Inferior parietal cortex (tissue), 1 donor: ENCODE results near the gene GARIN5A.

Experiments used
- DNase-seq: peaks from one replicate; pipeline ENCODE4 v3.0.0-alpha.2; 2016; ENCODE audit errors: extremely low spot score

Gene GARIN5A

DNA sequence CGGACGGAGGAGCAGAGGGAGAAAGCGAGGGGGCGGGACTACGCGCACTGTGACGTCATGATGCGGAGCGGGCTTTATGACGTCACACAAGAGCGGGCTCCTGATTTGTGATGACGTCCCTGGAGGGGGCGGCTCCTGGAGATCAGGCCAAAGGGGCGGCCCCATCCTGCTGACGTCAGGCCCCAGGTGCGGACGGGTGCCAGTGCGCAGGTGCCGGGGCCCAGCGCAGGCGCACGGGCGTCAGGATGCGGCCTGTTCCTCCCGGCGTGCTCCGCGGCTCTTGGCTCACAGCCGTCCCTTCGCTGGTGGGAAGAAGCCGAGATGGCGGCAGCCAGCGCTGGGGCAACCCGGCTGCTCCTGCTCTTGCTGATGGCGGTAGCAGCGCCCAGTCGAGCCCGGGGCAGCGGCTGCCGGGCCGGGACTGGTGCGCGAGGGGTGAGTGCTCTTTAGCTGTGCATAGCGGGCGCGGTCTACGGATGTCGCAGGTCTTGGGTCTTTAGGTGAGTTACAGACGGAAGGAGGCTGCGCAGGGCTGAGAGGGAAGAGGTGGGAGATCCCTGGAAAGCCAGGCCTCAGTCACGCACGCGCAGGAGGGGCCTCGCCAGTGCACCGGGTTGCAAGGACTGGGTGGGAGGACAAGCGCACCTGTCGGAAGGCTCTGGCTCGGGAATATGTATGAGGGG is at the start of gene GARIN5A, which contains the start of gene EMC10:
GARIN5A (minus strand) TSS at position 625 of the 683 bp plus-strand sequence; CDS start at position 165, 460 bp downstream.
EMC10 (plus strand) TSS at position 284 of the 683 bp plus-strand sequence; CDS start at position 322, 38 bp downstream.
- peak; percentile 89 for DNase-seq

DNA sequence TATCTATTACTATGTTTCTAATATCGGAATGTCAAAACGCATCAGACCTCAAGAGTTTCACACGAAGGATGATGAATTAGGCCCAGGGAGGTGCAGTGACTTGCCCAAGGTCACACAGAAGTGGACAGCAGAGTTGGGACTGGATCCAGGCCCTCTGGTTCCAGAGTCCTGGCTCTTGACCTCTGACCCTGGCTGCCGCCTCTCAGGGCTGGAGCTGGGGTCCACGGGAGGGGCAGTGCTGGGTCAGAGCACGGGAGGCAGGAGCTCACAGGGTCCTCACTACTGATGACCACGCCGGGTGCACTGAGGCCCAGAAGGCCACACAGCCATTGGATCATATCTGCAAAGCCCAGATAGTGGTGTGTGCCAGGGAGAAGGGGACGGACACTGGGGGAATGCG is 46.2 kb upstream of the GARIN5A start:
- no peak for DNase-seq

DNA sequence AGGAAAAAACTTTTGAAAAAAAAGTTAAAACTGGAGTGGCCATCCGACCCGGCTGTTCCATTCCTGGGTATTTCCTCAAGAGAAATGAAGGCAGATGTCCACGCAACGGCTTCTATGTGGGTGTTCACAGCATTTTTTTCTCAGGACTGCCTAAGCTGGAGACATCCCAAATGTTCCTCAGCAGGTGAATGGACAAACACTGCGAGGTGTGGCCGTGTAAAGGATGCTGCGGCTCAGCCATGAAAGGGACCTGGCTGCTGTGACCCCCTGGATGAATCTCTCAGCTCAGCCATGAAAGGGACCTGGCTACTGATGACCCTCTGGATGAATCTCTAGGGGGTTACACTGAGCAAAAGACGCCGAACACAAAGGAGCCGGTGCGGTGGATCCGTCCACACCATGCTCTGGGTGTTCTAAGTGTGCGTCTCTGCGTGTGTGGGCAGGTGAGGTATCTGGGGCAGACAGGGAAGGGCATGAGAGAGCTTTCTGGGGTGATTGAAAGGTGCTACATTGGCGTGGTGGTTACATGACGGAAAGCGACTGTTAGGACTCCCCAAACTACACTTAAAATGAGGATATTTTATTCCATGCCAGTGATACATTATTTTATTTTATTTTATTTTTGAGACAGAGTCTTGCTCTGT is 44.3 kb upstream of the GARIN5A start:
- no peak for DNase-seq

DNA sequence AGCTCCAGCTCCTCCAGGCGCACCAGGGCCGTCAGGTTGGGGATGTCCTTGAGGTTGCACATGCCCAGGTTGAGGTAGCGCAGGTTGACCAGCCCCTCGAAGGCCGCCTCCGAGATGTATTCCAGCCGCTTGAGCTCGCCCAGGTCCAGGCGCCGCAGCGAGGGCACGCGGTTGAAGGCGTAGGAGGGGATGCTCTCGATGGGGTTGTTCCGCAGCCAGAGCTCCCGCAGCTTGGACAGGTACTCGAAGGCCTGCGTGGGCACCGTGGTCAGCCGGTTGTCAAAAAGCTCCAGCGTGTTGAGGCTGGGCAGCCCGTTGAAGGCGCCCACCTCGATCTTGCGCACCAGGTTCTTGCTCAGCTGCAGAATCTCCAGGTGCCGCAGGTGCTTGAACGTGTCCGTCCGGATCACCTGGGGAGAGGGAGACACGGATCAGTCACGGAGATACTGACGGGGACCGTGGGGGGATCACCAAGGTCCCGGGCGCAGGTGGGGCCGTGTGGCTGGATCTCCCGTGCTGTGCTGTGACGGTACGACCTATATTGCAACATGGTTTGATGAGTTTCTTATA is 42.4 kb upstream of the GARIN5A start:
- DNase-seq = no peak

DNA sequence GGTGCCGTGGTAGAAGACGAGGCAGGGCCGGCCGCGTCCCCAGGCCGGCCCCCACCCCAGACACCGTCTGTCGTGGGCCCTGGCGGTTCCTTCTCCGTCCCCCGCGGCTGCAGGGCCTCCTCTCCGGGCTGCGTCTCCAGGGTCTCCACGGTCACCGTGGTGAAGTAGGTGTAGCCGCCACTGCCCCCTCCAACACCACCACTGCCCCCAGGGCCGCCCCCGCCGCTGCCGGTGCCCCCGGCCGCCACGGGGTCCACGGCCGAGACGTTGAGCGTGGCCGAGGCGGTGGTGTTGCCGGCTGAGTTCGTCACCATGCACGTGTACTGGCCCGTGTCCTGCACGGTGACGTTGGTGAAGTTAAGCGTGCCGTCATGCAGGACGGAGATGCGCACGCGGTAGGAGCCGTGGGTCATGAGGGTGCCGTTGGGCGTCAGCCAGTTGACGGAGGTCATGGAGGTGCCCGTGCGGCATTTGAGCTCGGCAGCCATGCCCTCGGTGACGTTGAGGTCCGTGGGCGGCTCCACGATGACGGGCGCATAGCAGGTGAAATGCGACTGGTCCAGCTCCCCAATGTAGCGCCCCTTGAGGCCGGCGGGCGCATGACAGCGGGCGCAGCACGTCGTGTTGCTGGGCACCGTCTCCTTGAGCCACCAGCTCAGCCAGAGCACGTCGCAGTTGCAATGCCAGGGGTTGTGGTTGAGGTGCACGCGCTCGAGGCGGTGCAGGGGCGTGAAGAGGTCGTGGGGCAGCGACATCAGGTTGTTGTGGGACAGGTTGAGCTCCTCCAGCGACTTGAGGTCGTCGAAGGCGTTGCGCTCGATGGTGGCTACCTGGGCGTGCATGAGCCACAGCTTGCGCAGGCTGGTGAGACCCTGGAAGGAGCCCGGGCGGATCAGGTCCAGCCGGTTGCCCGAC is 41.7 kb upstream of the GARIN5A start:
- DNase-seq = no peak

DNA sequence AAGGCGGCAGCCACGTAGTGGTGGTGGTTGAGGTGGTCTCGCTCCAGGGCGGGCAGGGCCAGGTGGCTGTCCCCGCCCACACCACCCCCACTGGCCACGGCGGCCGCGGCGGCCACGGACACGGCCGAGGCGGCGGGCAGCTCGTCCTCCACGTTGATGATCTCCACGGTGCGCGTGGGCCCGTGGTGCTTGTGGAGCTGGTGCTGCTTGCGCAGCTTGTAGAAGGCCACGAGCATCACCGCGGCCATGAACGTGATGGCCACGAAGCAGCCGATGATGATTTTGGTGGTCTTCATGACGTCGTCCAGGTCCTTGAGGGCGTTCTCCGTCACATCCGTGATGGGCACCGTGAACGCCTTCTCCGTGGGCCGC is 41.0 kb upstream of the GARIN5A start:
- DNase-seq = no peak

DNA sequence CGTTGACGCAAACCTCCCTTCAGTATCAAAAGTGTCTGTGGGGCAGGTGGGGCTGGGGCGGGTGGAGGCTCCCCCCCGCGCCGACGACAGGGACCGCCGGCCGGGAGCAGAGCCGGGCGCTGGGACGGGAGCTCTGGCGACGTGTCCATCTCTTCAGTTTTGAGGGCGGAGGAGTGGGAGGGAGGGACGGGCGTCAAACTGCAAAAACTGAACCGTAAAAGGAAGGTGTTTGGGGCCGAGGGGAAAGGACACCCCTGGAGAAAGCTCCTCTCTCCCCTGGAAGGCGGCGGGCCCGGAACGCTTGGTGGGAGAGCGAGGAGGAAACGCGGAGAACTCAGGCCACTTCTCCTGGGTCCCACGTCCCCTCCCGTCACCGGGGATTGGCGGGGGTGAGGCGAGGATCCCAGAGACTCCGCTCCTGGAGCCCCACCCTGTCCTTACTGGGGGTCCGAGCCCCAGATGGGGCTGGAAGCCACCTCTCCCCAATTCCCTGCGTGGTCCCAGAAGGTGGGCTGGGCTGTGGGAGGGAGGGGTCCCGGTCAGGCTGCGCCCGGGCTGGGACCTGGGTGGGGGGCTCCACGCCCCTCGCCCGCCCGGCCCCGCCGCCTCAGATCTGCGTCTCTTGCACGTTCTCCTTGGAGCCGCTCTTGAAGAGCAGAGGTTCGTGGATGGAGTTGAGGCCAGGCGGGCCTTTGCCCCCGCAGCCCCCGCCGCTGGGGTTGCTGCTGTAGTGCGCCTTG is 40.5 kb upstream of the GARIN5A start:
- DNase-seq = no peak

DNA sequence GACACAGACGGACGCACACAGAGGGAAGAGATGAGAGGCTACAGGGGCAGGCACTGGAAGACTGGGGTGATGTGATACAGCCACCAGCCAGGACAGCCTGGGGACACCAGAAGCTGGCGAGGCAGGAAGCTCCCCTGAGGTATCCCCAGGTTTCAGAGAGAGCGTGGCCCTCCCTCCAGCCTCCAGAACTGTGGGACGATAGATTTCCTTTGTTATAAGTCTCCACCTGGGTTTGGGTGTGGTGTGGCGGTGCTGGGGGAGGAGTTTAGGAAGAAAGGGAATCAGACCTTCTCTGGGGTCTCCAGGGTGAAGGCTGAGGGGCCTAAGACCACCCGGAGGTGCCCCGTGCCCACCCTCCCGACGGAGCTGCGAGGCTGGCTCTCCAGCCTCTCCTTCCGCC is 39.8 kb upstream of the GARIN5A start:
- no peak for DNase-seq

DNA sequence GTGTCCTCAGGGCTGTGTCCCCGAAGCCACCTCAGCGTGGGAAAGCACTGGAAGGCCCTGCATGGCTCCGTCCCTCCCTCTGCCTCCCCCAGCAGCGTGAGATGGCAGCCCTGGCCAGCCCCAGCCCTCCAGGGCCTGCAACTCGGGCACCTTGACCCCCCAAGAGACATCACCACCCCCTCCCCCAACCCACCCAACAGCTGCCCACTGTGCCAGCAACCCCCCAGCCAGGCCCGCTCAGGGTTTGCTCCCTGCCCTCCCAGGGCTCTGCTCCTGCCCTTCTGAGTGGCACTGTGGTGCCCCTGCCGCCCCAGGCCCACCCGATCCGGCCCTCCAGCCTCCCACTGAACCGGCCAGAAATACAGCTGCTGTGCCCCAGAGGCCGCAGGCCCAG is 38.5 kb upstream of the GARIN5A start:
- no peak for DNase-seq

DNA sequence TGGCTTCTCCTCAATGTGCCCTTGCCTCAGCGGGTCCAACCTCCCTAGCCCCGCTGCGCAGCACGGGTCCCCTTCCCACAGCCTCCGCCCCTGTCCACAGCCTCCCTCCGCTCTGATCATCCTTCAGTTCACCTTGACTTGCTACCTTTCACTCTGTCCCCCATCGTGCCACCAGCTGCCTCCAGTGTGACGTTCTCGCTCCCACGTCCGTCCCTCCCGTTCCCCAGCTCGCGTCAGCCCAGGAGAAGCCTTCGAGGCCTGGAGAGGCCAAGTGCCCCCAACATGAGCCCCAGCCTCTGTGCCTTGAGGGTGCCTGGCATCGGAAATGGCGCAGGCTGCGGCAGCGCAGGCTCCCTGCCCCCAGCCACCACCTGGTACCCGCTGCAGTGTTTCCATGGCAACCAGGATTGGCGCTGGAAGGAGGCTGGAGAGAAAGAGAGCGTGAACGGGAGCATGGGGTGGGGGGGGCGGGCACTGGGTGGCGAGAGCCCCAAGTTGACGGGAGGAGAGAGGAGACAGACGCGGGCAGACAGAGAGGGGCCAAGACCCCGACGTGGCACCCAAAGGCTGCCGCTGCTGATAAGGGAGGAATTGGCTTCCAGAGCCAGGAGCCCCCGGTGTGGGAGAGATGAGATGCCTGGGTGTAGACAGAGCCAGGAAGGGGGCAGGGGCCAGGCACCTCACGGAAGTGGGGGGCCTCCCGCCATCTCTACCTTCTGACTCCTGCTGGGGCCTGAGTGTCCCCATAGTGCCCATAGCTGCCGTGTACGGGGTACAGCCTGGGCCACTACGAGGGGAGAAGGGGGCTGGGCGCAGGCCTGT is 37.9 kb upstream of the GARIN5A start:
- peak; percentile 80 for DNase-seq

DNA sequence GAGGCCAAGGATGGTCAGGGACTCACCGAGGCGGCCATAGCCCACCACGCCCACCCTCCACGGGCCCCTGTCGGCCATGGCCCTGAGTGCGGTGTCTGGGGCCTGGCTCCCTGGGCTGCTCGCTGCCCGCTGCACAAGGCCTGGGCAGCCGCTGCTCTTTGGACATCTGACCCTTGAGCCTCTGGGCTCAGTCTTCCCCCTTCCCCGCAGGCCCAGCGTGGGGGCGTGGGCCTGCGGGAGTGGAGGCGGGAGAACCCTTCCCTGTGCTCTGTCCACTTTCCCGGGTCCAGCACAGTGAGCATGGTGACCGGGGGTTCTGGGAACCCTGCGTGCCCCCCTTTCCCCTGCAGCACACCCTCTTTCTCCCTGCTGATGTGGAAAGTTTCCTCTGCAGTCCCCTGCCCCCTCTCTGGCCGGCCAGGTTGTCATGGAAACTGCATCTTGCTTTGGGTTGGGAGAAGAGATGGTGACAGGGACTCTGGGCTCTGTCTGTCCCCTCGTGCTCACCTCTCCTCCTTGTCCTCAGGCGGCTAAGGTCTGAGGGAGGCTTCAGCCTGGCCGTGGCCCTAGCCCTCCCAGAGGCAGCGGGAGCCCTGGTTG is 37.2 kb upstream of the GARIN5A start, which contains the start of gene ASPDH:
ASPDH (minus strand) TSS at position 168 of the 600 bp plus-strand sequence; CDS start at position 78, 90 bp downstream.
- DNase-seq = peak; percentile 45

DNA sequence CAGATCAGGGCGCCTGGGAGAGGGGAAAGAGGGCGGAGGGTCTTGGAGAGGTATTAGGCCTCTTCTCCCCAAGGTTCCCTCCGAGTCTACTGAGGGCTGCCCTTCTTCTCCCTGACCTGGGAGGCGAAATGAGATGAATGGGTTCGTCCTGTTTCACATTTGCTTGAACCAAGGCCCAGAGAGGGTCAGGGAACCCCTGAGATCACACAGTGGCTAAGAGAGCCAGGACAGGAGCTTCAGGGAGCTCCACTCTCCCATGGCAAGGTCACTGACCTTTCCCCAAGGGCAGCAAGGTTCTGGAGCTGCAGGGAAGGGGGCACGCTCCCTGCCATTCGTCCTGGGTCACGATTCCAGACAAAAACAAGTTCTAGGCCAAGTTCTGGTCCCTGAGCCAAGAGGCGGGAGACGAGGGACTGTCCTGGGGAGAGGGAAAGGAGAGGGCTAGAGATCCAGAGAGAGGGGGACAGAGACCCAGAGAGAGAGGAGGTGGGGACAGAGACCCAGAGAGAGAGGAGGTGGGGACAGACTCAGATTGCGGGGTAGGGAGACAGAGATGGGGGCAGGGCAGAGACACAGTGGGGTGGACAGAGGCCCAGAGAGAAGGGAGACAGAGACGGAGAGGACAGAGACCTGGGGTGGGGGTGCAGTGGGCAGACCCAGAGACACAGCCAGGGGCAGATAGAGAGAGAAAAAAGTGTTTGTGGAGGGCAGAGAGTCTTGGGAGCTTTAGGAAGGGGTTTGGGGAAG is 36.5 kb upstream of the GARIN5A start:
- no peak for DNase-seq

DNA sequence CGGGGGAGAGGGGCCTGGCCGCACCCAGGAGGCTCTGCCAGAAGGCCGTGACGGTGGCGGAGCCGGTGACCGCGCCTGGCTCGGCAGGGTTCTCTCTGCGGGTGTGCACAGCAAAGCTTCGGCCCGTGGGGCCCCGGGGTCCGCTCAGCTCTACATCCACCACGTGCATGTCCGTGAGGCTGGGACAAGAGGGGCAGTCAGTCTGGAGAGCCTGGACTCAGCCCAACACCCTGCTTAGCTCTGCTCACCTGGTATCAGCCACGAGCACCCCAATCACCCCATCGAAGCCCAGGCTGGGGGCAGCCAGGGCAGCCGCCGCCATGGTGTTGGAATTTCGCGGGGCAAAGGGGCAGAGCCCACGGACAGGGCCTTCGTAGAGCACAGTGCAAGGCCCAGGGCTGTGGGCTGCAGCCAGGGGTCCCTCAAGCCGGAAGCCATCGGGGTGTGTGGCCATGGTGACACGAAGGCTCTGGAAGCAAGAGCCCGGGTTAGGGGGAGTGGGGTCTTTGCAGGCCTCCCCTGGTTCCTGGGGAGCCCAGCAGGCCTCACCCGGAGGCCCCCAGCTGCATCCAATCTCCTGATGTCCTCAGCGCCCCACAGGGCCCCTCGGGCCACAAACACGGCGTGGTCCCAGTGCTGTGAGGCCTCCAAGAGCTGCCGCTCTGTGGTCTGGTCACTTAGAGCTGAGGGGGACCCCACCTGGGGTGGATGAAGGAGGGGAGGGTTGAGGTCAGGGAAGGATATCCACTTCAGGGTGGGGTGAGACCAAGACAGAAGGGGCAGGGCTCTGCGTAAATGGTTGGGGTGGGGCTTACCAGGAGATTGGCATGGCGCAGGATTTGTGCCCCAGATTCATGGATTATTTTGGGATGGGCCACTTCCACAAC is 35.7 kb upstream of the GARIN5A start:
- DNase-seq = no peak

DNA sequence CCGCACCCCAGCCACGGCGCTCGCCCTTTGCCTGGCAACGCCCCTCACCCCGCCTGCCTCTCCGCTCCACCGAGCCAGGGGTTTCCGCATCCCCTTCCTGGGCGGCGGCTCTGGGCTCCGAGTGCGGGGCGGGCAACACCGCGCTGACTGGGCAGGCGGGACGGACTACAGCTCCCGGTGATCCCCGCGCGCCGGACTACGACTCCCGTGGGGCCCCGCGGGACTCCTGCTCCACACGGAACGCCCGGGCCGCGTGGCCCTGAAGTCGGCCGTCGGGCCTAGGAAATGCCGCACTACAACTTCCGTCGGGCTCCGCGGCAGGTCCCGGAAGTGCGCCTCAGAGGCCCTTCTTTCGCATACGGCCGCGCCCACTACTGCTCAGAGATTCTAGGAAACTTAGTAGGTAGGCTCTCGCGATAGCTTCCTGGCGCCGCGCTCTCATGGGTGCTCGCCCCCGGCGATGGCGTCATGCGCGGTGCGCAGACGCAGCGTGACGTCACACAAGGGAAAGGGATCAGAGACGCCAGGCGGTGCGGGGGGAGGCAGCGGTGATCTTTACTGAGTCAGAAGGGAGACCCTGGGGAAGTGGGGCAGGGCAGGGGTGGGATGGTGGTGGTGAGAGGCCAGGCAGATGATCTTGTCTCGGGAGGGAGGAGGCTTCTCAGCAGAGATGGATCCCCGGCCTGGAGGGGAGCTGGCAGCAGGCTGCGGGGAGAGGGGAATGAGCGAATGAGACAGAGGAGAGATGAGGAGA is 34.6 kb upstream of the GARIN5A start, which contains the start of gene JOSD2:
JOSD2 (minus strand) TSS at position 123 of the 754 bp plus-strand sequence. CDS start 760 bp downstream, outside the sequence.
- peak; percentile 98 for DNase-seq

DNA sequence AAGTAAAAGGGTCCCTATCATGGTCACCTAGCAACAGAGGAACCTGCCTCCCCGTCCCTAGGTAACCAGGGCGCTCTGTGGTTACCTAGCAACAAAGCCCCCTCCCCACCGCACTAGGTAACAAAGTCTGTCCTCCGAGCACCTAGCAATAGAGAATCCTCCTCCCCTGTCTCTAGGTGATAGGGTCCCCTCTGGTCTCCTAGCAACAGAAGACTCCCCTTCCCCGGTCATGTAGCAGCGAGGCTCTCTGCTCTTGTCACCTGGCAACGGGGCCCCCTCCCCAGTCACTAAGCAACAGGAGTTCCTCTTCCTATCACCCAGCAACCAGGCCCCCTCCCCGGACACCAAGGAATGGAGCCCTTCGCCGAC is 34.0 kb upstream of the GARIN5A start:
- no peak for DNase-seq

DNA sequence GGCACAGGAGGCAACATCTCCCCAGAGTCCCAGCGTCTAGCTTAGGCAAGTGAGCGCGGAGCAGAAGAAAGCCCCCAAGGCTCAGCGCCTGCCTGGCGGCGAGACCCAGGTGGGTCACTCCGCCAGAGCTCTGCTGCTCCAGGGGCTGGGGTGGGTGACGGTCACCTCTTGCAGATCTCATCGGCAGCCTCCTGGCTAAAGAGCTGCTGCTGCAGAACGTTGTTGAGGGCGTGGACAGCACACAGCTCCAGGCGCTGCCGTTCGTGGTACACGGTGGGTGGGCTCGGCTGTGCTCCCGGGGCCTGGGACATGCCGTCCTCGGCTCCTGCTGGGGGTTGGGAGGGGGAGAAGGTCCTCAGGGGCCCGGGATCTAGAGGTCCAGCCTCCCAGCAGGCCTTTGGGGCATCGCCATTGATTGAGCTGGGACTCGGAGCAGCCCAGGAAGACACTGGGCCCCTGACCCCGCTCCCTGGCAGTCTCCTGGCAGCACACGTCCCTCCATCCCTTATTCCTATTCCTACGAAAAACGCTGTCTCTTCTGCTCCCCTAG is 33.5 kb upstream of the GARIN5A start:
- DNase-seq = no peak

DNA sequence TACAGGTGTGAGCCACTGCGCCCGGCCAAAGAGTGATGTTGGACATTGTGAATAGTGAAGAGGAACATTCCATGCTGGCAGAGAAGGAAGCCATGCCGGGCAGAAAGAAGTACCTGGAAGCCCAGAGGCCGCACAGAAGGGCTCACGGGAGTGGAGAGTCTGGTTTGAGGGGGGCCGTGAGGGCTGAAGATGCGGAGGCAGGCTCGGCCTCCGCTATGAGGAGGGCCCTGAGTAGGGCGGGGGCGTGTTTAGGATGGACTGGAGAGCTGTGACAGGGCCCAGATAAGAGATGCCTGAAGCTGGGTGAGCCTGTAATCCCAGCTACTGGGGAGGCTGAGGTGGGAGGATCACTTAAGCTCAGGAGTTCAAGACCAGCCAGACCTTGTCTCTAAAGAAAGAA is 32.7 kb upstream of the GARIN5A start:
- DNase-seq = no peak
